HG02588 (cell line): ENCODE data around the gene REXO5.
A peak's percentile ranks its signal among the peaks of the same experiment; 100 is the strongest.
"Not testable (repeated sequence)": the region's sequence is repeated elsewhere in the genome, so short reads cannot be mapped to it uniquely, and the experiment has no call there.

Experiments used
- ATAC-seq: cut with Tn5 transposase; IDR thresholded peaks from one replicate; pipeline ENCODE4 v1.9.1; 2021; ENCODE audit warnings: mild to moderate bottlenecking, moderate library complexity; ENCODE audit not compliant: unreplicated experiment

REXO5 gene

GRCh38 chr16:20806168-20807050, at the start of gene REXO5, which contains the start of gene ERI2:
Gene REXO5 (plus strand): TSS chr16:20806527. CDS start chr16:20806954, 427 bp downstream.
Gene ERI2 (minus strand): TSS chr16:20806472. CDS start chr16:20806430, 42 bp downstream.
- ATAC-seq: peak; percentile 71

GRCh38 chr16:20760346-20760745, 46.0 kb upstream of the REXO5 start:
- no peak for ATAC-seq

- ATAC-seq: no peak
These were observed 45.2 kb upstream of the REXO5 start for GRCh38 chr16:20761175-20761574.

- no peak for ATAC-seq
These were observed 43.8 kb upstream of the REXO5 start for GRCh38 chr16:20762404-20763123.

- ATAC-seq: peak; percentile 97
These were observed 42.7 kb upstream of the REXO5 start, which contains the start of gene ACSM3 for GRCh38 chr16:20763461-20764232. Gene ACSM3 (plus strand): TSS chr16:20764014. CDS start chr16:20770035, 6,021 bp downstream.

GRCh38 chr16:20764448-20764847, 41.9 kb upstream of the REXO5 start:
- not testable (repeated sequence) for ATAC-seq

- ATAC-seq: no peak
These were observed 40.6 kb upstream of the REXO5 start for GRCh38 chr16:20765732-20766131.

- ATAC-seq: no peak
These were observed 40.0 kb upstream of the REXO5 start for GRCh38 chr16:20766294-20766693.

GRCh38 chr16:20767577-20767976, 38.8 kb upstream of the REXO5 start:
- ATAC-seq: no peak

GRCh38 chr16:20768121-20768520, 38.2 kb upstream of the REXO5 start:
- no peak for ATAC-seq

GRCh38 chr16:20768818-20769217, 37.5 kb upstream of the REXO5 start:
- ATAC-seq: no peak

GRCh38 chr16:20773679-20774078, 32.6 kb upstream of the REXO5 start:
- ATAC-seq: no peak

GRCh38 chr16:20774703-20775362, 31.5 kb upstream of the REXO5 start:
- no peak for ATAC-seq

- ATAC-seq: no peak
These were observed 24.6 kb upstream of the REXO5 start for GRCh38 chr16:20781697-20782096.

- ATAC-seq: no peak
These were observed 23.9 kb upstream of the REXO5 start for GRCh38 chr16:20782470-20782869.

- no peak for ATAC-seq
These were observed 22.1 kb upstream of the REXO5 start for GRCh38 chr16:20784204-20784603.

GRCh38 chr16:20789130-20789529, 17.2 kb upstream of the REXO5 start:
- ATAC-seq: no peak

- ATAC-seq: no peak
These were observed 14.3 kb upstream of the REXO5 start for GRCh38 chr16:20791923-20792612.

GRCh38 chr16:20798364-20798763, 8.0 kb upstream of the REXO5 start:
- ATAC-seq: no peak

GRCh38 chr16:20799599-20799998, 6.7 kb upstream of the REXO5 start:
- no peak for ATAC-seq
